HG02763 (cell line): ENCODE results near the gene MYO18A.
"Not testable (repeated sequence)": the region's sequence is repeated elsewhere in the genome, so short reads cannot be mapped to it uniquely, and the experiment has no call there.

ENCODE experiments used
- ATAC-seq: cut with Tn5 transposase; IDR thresholded peaks from one replicate; pipeline ENCODE4 v1.9.1; 2021; ENCODE audit warnings: mild to moderate bottlenecking, moderate library complexity; ENCODE audit not compliant: unreplicated experiment

Gene MYO18A

GRCh38 chr17:29108823-29109476 is 71.2 kb downstream of the MYO18A start:
- ATAC-seq = no peak

DNA sequence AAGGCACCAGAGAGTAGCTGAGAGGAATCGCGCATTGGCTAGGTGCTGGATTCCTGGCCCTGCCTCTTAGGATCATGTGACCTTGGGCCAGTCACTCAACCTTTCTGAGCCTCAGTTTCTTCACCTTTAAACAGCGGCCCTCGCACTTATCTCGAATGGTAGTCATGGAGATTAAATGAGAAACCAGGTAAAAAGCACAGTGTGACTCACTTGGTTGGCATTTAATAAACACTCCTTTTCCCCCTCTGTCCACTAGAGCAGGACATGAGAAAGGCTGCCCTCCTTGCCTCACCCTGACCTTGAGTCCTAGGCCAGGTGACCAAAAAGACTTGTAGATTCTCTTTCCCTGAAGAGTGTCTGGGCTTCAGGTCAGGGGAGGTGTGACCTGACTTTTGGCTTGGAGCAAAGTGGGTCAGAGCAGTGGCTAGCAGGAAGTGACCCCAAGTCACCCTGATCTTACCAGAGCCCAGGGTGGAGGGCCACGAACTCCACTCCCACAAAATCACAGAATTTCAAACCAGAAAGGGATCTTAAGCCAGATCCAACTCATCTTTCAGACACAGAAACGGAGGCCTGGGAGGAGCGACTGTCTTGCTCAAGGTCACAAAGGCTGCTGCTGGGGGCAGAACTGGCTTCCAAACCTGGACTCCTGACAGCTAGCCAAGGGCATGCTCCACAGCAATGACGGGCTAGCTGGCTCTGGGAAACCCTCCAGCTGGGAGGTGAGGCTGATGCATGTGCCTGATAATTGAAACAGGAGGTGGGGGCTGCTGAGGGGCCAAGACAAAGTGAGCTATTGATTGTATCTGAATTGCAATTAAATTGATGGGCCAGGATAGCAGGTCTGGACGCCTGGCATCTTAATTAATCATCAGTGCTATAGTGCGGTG is 72.0 kb downstream of the MYO18A start:
- no peak for ATAC-seq

DNA sequence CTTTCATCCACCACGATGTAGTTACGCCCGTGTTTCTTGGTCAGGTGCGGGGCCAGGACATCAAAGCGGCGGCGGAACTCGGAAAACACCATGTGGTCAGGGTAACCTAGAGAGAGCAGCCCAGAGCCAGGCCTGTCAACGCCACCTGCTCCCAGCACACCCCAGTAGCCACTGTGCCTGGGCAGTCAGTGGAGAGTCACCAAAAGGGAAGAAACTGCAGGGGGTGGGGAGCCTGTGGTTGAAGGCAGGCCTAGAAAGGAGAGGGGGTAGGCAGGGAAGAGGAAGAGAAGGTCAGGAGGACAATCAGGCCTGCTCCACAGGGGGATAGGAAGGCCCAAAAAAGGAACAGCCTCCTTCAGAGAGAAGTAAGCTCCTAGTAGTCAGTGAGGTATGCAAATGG is 73.1 kb downstream of the MYO18A start:
- ATAC-seq = no peak

GRCh38 chr17:29103341-29103740 is 76.9 kb downstream of the MYO18A start:
- no peak for ATAC-seq

DNA sequence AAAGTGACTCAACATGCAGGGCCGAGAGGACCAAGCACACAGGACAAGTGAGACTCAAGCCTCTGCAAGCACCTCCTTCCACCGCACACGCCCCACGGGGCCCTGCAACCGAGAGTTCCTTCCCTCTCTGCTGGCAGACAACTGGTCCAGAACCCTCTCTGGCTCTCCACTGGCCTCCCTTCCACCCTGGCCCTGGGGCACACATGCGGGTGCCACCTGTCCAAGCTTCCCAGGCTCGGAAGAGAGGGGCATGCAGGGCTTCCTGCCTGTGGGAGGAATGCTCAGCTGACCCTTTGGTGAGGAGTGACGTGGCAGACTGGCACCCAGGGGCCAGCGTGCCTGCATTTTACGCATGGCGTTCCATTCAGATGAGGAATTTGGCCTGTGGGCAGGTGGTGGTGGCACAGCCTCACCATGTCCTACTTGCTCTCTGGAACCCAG is 77.4 kb downstream of the MYO18A start:
- ATAC-seq = no peak

- no peak for ATAC-seq
Observed at GRCh38 chr17:29102046-29102445, 78.2 kb downstream of the MYO18A start.

- ATAC-seq = no peak
Observed at GRCh38 chr17:29100296-29100695, 79.9 kb downstream of the MYO18A start.

GRCh38 chr17:29099527-29099926 is 80.7 kb downstream of the MYO18A start:
- ATAC-seq = no peak

DNA sequence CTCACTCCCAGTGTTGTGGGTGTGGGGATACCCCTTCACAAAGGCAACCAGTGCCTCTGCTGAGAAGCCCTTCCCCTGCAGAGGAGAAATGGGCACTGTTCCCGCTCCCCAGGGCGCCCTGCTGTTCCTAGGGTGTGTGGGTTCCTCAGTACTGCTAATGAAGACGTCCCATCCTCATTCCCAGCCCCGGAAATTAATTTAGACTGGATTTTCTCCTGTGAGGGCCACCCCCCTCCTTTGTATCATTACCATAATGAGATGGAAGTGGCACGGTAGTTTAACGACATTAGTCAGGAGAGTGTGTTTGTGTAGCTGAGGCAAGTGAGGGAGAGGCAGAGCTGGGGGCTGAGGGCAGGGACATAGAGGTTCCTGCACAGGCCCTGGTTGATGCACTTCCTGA is 84.1 kb downstream of the MYO18A start:
- ATAC-seq = no peak

GRCh38 chr17:29095439-29095838 is 84.8 kb downstream of the MYO18A start:
- ATAC-seq = no peak

GRCh38 chr17:29094101-29094708 is 86.0 kb downstream of the MYO18A start:
- no peak for ATAC-seq

DNA sequence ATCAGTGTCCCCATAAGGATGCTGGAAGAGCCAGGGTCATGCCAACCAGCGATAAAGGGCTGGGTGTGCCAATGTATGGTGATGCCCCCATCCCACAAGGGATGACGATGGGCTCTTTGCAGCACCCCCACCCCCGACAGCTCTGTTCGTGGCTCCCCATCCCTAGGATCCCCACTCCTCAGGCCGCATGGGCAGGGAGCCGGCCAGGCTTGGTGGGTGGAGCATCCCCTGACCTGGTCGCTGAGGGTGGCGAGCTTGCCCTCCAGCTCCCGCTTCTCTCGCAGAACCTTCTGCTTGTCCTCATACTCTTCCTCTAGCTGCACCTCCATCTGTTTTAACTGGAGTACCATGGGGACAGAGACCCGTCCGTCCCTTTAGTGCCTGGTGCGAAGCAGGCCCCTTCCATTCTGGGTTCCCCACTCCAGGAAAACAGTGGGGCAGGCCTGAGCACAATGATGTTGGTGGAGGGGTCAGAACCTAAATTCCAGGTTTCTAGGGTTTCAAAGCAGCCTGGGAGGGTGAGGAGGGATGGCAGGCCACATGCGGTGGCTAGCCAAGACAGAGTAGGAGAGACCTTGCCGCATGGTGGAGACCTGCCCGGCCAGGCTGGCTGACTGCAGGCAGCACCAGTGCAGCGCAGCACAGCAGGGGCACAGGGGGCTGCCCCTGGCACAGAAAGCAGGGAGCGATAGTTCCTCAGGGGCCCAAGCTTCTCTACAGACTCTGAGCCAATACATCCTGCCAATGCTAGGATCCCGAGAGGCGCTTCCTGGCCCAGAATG is 86.9 kb downstream of the MYO18A start:
- ATAC-seq = no peak

DNA sequence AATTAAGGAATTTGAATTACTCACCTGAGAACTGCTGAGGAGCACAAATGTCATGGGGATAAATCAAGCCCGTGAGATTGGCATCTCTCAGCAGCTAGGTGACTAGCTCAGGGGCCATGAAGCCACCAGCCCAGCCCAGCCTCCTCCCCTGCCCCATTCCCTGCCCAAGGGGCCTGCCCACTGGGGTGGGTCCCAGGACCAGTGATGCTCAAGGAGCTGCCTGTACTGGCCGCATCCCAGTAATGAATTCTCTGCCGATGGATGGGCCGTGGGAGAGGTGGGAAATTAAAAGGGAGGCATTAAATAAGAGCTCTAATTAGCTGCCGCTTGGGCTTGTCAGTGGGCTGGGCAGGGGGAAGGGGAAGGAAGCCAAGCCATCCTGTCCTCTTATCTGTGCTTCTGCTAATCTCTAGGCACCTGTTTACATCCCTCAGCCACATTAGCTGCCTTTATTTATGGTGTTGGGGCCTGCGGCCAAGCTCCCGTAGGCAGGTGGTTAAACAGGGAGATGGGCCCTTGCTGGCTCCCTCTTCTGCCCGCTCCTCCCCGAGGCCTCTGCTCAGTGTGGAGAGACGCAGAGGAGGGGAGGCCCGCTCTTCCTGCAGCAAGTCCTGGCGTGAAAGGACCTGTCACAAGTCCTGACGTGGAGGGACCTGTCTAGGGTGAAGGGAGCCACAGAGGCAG is 88.5 kb downstream of the MYO18A start:
- no peak for ATAC-seq

- ATAC-seq = no peak
Observed at GRCh38 chr17:29090750-29091605, 89.2 kb downstream of the MYO18A start.

GRCh38 chr17:29090108-29090507 is 90.1 kb downstream of the MYO18A start:
- no peak for ATAC-seq

DNA sequence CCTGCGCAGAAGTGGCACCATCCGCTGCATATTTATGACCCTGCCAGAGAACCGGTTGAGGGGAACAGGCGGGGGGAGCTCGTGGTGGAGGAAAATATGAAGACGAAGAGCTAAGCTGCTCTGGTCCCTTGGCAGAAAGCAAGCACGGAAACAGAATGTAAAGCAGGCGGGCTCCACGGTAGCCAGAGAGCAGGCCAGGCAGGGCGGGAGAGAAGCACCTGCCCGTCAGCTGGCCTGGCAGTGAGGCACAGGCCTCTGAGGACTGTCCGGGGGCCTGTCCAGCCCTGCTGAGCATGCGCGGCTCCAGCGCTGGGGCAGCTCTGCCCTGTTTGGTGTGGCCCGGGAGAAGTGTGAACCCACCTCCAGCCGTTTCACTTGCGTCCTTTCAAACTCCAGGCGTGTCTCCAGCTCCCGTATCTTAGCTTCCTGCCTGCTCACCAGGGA is 90.6 kb downstream of the MYO18A start:
- ATAC-seq = no peak

DNA sequence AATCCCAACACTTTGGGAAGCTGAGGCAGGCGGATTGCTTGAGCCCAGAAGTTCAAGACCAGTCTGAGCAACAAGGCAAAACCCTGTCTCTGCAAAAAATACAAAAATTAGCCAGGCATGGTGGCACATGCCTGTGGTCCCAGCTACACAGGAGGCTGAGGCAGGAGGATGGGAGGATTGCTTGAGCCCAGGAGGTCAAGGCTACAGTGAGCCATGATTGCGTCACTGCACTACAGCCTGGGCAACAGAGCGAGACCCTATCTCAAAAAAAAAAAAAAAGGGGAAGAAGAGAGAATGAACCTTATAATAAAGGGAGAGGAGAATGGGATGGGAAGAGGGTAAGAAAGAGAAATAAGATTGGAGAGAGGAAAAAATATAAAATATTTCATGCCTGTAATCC is 91.4 kb downstream of the MYO18A start:
- not testable (repeated sequence) for ATAC-seq

DNA sequence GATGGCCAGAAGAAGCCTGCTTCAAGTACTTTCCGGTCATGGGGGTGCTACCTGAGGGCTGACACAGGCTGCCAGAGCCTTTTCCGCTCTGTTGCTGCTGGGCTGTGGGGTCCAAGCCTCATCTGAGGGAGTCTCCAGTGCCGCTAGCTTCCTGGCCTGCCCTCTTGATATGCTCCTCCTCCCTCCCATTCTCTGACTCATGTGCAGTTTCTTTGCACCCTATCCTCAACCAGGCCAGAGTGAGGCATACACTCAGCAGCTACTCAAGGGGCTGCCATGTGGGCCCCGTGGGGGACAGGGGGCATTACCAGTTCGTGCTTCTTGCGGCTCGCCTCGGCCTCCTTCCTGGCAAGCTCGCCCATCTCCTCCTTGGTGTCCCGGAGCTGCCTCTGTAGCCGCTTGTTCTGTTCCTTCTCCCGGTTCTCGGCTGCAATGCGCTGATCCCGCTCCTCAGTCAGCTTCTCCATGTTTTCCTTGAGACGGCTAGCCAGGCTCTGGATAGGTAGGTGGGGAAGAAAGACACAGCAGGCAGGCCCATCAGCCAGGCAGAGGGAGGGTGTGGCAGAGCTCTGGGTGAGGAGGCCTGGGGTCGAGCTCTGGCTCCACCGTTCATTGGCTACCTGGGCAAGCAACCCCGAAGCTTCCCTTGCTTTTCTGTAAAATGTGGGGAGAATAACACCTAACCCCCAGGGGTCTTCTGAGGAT is 93.4 kb downstream of the MYO18A start:
- ATAC-seq = no peak

GRCh38 chr17:29085223-29085622 is 95.0 kb downstream of the MYO18A start:
- ATAC-seq = no peak
